ENCODE measurements around the gene GDNF.
"Not testable (repeated sequence)": the region's sequence is repeated elsewhere in the genome, so short reads cannot be mapped to it uniquely, and the experiment has no call there.

Gene GDNF

GRCh38 chr5:37801521-37801920, 38.3 kb downstream of the GDNF start:
- H3K27me3 ChIP-seq (ENCODE audit: insufficient read depth, low read length) = peaks cover 6% of the 10 kb centered on the region; the same call in 1 of the 2 replicates
- no peaks in the 10 kb centered on the region for H3K79me2 ChIP-seq (ENCODE audit: insufficient read depth, low read length)
- no peaks in the 10 kb centered on the region for H3F3A ChIP-seq (ENCODE audit: insufficient read depth, low read length)
- H2AFZ ChIP-seq (ENCODE audit: low read length) = no peak overlapping the region
- no peaks in the 10 kb centered on the region for H3K9me2 ChIP-seq (ENCODE audit: low read depth, low read length)
- no peaks in the 10 kb centered on the region for H3K9me3 ChIP-seq (ENCODE audit: low read length)
- no peaks in the 10 kb centered on the region for H3K4me1 ChIP-seq (ENCODE audit: insufficient read depth, low read length, severe bottlenecking)
- H3K27ac ChIP-seq (ENCODE audit: low read depth, low read length, poor library complexity, severe bottlenecking) = no peak overlapping the region
- TF ChIP-seq EZH2 (IDR thresholded peaks at IDR 0.05; ENCODE audit: borderline replicate concordance, low read length) = no peak
- no peak for TF ChIP-seq CTCF (IDR thresholded peaks at IDR 0.05; ENCODE audit: low read length)
- no peak overlapping the region for H3K4me2 ChIP-seq (ENCODE audit: low read length)
- H3K4me3 ChIP-seq (ENCODE audit: low read depth, low read length, poor library complexity, severe bottlenecking) = no peak overlapping the region
- H3K9ac ChIP-seq (ENCODE audit: low read length) = no peak overlapping the region
- H4K20me1 ChIP-seq (ENCODE audit: insufficient read depth, low read length) = no peaks in the 10 kb centered on the region
- no peaks in the 10 kb centered on the region for H3K36me3 ChIP-seq (ENCODE audit: insufficient read depth, low read length)

- TF ChIP-seq EZH2 (IDR thresholded peaks at IDR 0.05; ENCODE audit: borderline replicate concordance, low read length) (no peak), CTCF (IDR thresholded peaks at IDR 0.05; ENCODE audit: low read length) (no peak)
- H3K4me2 ChIP-seq (ENCODE audit: low read length) = no peak overlapping the region
- H3K79me2 ChIP-seq (ENCODE audit: insufficient read depth, low read length) = no peaks in the 10 kb centered on the region
- no peaks in the 10 kb centered on the region for H3K4me1 ChIP-seq (ENCODE audit: insufficient read depth, low read length, severe bottlenecking)
- H3K27me3 ChIP-seq (ENCODE audit: insufficient read depth, low read length) = 0 out of 2 replicates have a peak, but pooled peaks cover 6% of the 10 kb centered on the region
- H3K27ac ChIP-seq (ENCODE audit: low read depth, low read length, poor library complexity, severe bottlenecking) = no peak overlapping the region
- H3K4me3 ChIP-seq (ENCODE audit: low read depth, low read length, poor library complexity, severe bottlenecking) = no peak overlapping the region
- no peak overlapping the region for H2AFZ ChIP-seq (ENCODE audit: low read length)
- no peaks in the 10 kb centered on the region for H3K36me3 ChIP-seq (ENCODE audit: insufficient read depth, low read length)
- H4K20me1 ChIP-seq (ENCODE audit: insufficient read depth, low read length) = no peaks in the 10 kb centered on the region
- H3K9ac ChIP-seq (ENCODE audit: low read length) = no peak overlapping the region
- H3K9me3 ChIP-seq (ENCODE audit: low read length) = no peaks in the 10 kb centered on the region
- H3K9me2 ChIP-seq (ENCODE audit: low read depth, low read length) = no peaks in the 10 kb centered on the region
- H3F3A ChIP-seq (ENCODE audit: insufficient read depth, low read length) = no peaks in the 10 kb centered on the region
These were observed 39.9 kb downstream of the GDNF start for GRCh38 chr5:37799865-37800421.

- H3F3A ChIP-seq (ENCODE audit: insufficient read depth, low read length); H3K4me3 ChIP-seq (ENCODE audit: low read depth, low read length, poor library complexity, severe bottlenecking); H2AFZ ChIP-seq (ENCODE audit: low read length); H3K4me1 ChIP-seq (ENCODE audit: insufficient read depth, low read length, severe bottlenecking); H3K27me3 ChIP-seq (ENCODE audit: insufficient read depth, low read length); H3K79me2 ChIP-seq (ENCODE audit: insufficient read depth, low read length); H3K9me2 ChIP-seq (ENCODE audit: low read depth, low read length); H3K36me3 ChIP-seq (ENCODE audit: insufficient read depth, low read length); H4K20me1 ChIP-seq (ENCODE audit: insufficient read depth, low read length); H3K27ac ChIP-seq (ENCODE audit: low read depth, low read length, poor library complexity, severe bottlenecking); H3K9ac ChIP-seq (ENCODE audit: low read length); H3K4me2 ChIP-seq (ENCODE audit: low read length); H3K9me3 ChIP-seq (ENCODE audit: low read length): not testable (repeated sequence)
These were observed 43.4 kb downstream of the GDNF start for GRCh38 chr5:37796435-37796834.

- H3K27me3 ChIP-seq (ENCODE audit: insufficient read depth, low read length); H3K4me2 ChIP-seq (ENCODE audit: low read length); H4K20me1 ChIP-seq (ENCODE audit: insufficient read depth, low read length); H3K79me2 ChIP-seq (ENCODE audit: insufficient read depth, low read length); H3K9ac ChIP-seq (ENCODE audit: low read length); H3K4me1 ChIP-seq (ENCODE audit: insufficient read depth, low read length, severe bottlenecking); H3K9me2 ChIP-seq (ENCODE audit: low read depth, low read length); H3K36me3 ChIP-seq (ENCODE audit: insufficient read depth, low read length); H3F3A ChIP-seq (ENCODE audit: insufficient read depth, low read length); H3K9me3 ChIP-seq (ENCODE audit: low read length); H2AFZ ChIP-seq (ENCODE audit: low read length); H3K4me3 ChIP-seq (ENCODE audit: low read depth, low read length, poor library complexity, severe bottlenecking); H3K27ac ChIP-seq (ENCODE audit: low read depth, low read length, poor library complexity, severe bottlenecking): not testable (repeated sequence)
These were observed 44.5 kb downstream of the GDNF start for GRCh38 chr5:37795292-37795691.
